Naive thymus-derived CD4-positive, alpha-beta T cell (primary cell): ENCODE results near the gene ITGA4. TPM values are rescaled to one million over a fixed set of nuclear protein-coding genes. Genes with fewer than 3 reads are reported as not detected.

Source experiments
- ATAC-seq: fragments of 150-1000 bp; cut with Tn5 transposase; 2 replicates; pipeline ENCODE4 v1.10.0; 2021; ENCODE audit warnings: mild to moderate bottlenecking, moderate library complexity
- CTCF ChIA-PET: fragments of 350-600 bp; sonication (Branson Sonifier 250); formaldehyde crosslinking; loops from one replicate; lab custom pipeline; 2021; ENCODE audit warnings: antibody characterized with exemption; lab: Charles Lee
- POLR2A ChIA-PET: fragments of 350-600 bp; sonication (Branson Sonifier 250); formaldehyde crosslinking; loops from one replicate; lab custom pipeline; 2021; ENCODE audit warnings: antibody characterized with exemption, inconsistent platforms; lab: Charles Lee
- DNase-seq, 9 donors: peaks; one replicate each; pipeline versions ENCODE4 v3.0.0 to v3.0.0-alpha.2; 2020 to 2022; ENCODE audit warnings: mixed read lengths in 1 of 9
- H3K27ac ChIP-seq: one replicate; pipeline ENCODE4 v1.7.0; 2013; ENCODE audit warnings: mild to moderate bottlenecking, low read depth, low read length, moderate library complexity
- H3K27me3 ChIP-seq, 2 donors: one replicate each; pipeline ENCODE4 v1.7.0; 2013; ENCODE audit warnings: low read length in 2 of 2, mild to moderate bottlenecking in 2 of 2, moderate library complexity in 2 of 2; ENCODE audit not compliant: control insufficient read depth in 2 of 2, insufficient read depth in 2 of 2
- H3K36me3 ChIP-seq, 3 experiments: 1 replicate in 2 of 3; 2 replicates in 1 of 3; pipeline ENCODE4 v1.7.0; 2013; ENCODE audit warnings: low read length in 3 of 3, mild to moderate bottlenecking in 3 of 3, moderate library complexity in 1 of 3; ENCODE audit not compliant: insufficient read depth in 3 of 3, control insufficient read depth in 2 of 3
- H3K4me1 ChIP-seq, 2 donors: one replicate each; pipeline ENCODE4 v1.7.0; 2013; ENCODE audit warnings: low read length in 2 of 2, mild to moderate bottlenecking in 2 of 2, moderate library complexity in 1 of 2; ENCODE audit not compliant: control insufficient read depth in 2 of 2, insufficient read depth in 2 of 2
- H3K4me3 ChIP-seq: 2 replicates; pipeline ENCODE4 v1.7.0; 2013; ENCODE audit warnings: mild to moderate bottlenecking, low read length
- H3K9me3 ChIP-seq, 3 experiments: 1 replicate in 2 of 3; 2 replicates in 1 of 3; pipeline ENCODE4 v1.7.0; 2013; ENCODE audit warnings: low read length in 3 of 3; ENCODE audit not compliant: control insufficient read depth in 2 of 3
- H3K27ac Mint-ChIP-seq, 9 donors: one replicate each; pipeline ENCODE4 v1.8.0; 2020 to 2022; ENCODE audit warnings: mixed read lengths in 9 of 9, mild to moderate bottlenecking in 8 of 9, moderate library complexity in 5 of 9, inconsistent platforms in 2 of 9
- H3K27me3 Mint-ChIP-seq, 5 donors: one replicate each; pipeline ENCODE4 v1.8.0; 2021 to 2022; ENCODE audit warnings: mixed read lengths in 5 of 5, mild to moderate bottlenecking in 1 of 5
- H3K36me3 Mint-ChIP-seq, 5 donors: one replicate each; pipeline ENCODE4 v1.8.0; 2020 to 2022; ENCODE audit warnings: mixed read lengths in 5 of 5, mild to moderate bottlenecking in 3 of 5, inconsistent platforms in 1 of 5
- H3K4me1 Mint-ChIP-seq, 7 donors: one replicate each; pipeline ENCODE4 v1.8.0; 2020 to 2022; ENCODE audit warnings: mixed read lengths in 7 of 7, mild to moderate bottlenecking in 3 of 7, inconsistent platforms in 1 of 7
- H3K4me3 Mint-ChIP-seq, 10 donors: one replicate each; pipeline ENCODE4 v1.8.0; 2020 to 2022; ENCODE audit warnings: mild to moderate bottlenecking in 10 of 10, mixed read lengths in 10 of 10, moderate library complexity in 6 of 10, inconsistent platforms in 2 of 10
- H3K9me3 Mint-ChIP-seq, 11 donors: one replicate each; pipeline ENCODE4 v1.8.0; 2020 to 2022; ENCODE audit warnings: mixed read lengths in 11 of 11, mild to moderate bottlenecking in 4 of 11, inconsistent platforms in 1 of 11, moderate library complexity in 1 of 11
- intact Hi-C, 2 donors: fragments of 100-400 bp; cut with micrococcal nuclease; formaldehyde crosslinking; loops; one replicate each; pipeline ENCODE4 v1.15.1; 2023
- polyA plus RNA-seq, 2 donors: library from polyadenylated mRNA; unstranded; fragments of 300-500 nt; fragmentation: Illumina TruSeq; gene quantifications; one replicate each; pipeline ENCODE4 v1.2.3, GENCODE V29; 2021
- total RNA-seq, 6 experiments: library from RNA in 5 of 6; stranded (reverse) in 5 of 6; gene quantifications; 1 replicate in 5 of 6; 2 replicates in 1 of 6; pipeline ENCODE4 v1.2.3 and lab custom pipeline; 2021 to 2026

ITGA4 gene
- total and polyA plus RNA-seq, 7 experiments from 2014 or later: 66.9 to 212 (median 151) TPM

DNA sequence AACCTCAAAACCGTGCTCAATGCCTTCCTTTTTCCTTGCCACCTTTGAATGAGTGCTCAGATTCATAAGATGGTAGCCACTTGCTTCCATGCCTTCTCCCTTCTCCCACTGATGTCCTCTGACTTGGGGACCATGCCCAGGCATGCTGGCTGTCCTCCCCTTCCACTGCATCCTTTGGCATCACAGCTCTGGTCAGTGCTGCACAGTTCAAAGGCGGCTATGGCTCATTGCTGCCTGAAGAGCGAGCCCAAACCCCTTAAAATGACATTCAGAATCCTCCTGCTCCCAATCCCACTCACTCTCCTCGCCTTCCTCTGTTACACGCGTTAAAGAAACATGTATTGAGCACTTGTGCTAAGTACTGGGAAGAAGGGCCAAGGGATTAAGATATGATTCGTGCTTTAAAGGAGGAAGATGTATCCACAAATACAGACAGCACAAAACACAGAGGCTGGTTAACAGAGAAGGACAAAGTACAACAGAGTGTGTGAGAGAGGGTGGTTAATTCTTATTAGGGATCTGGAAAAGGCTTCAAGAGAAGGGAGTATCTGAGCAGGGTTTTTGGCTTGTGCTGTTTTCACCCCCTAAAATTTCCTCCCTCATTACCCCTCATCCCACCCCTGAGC, 118.0 kb downstream of the ITGA4 start:
- Mint-ChIP-seq H3K4me3 (no peak overlapping the region), H3K27me3 (peaks cover 0 to 22% (median 4%) of the 10 kb centered on the region in 5 donors), H3K36me3 (no peaks in the 10 kb centered on the region), H3K9me3 (no peaks in the 10 kb centered on the region), H3K27ac (no peak overlapping the region), H3K4me1 (peaks cover 0 to 3% (median 0%) of the 10 kb centered on the region in 7 donors)
- no peak overlapping the region for H3K27ac ChIP-seq
- ChIA-PET CTCF (no interaction called here), POLR2A (no interaction called here)
- intact Hi-C loops: loop anchor here in 1 of 2 donors (10.0 kb wide), 1 partner anchor 380 kb away; no protein-coding TSS in a partner anchor
- no peaks in the 10 kb centered on the region for H3K4me1 ChIP-seq
- ATAC-seq (no peak), DNase-seq (no peak)
- peaks cover 0 to 4% of the 10 kb centered on the region in 2 donors for H3K27me3 ChIP-seq
- H3K4me3 ChIP-seq: no peak overlapping the region
- H3K9me3 ChIP-seq: no peaks in the 10 kb centered on the region
- H3K36me3 ChIP-seq: no peaks in the 10 kb centered on the region

DNA sequence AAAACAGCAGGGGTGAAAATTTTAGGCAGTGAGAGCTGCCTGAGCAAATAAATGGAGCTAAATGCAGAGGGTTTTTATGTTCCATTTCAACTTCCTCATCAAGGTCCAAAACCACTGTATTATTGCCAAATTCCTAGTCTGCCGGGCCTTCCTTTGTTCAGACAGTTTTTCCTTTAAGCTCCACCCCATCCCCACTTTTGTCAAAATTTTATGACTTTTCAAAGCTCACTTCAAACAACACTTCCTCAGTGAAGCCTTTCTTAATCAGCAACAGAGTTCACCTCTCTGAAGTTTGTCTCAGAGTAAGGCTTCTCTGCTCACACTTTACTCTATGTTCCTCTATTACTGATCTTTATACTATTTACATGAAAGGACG, 118.5 kb downstream of the ITGA4 start:
- Mint-ChIP-seq H3K4me1 (peaks cover 0 to 3% (median 0%) of the 10 kb centered on the region in 7 donors), H3K27me3 (peaks cover 0 to 22% (median 4%) of the 10 kb centered on the region in 5 donors), H3K36me3 (no peaks in the 10 kb centered on the region), H3K9me3 (no peaks in the 10 kb centered on the region), H3K4me3 (no peak overlapping the region), H3K27ac (no peak overlapping the region)
- no peak overlapping the region for H3K27ac ChIP-seq
- no peak for ATAC-seq
- no peaks in the 10 kb centered on the region for H3K36me3 ChIP-seq
- no peaks in the 10 kb centered on the region for H3K9me3 ChIP-seq
- no peak overlapping the region for H3K4me3 ChIP-seq
- no peaks in the 10 kb centered on the region for H3K4me1 ChIP-seq
- CTCF ChIA-PET: interaction anchor here (0.6 kb wide), 1 partner anchor 141 kb away, joined by 3 read pairs; no protein-coding TSS in a partner anchor
- POLR2A ChIA-PET: no interaction called here
- peaks cover 0 to 4% of the 10 kb centered on the region in 2 donors for H3K27me3 ChIP-seq
- DNase-seq: no peak
- intact Hi-C loops: loop anchor here in 1 of 2 donors (10.0 kb wide), 1 partner anchor 379 kb away; no protein-coding TSS in a partner anchor

DNA sequence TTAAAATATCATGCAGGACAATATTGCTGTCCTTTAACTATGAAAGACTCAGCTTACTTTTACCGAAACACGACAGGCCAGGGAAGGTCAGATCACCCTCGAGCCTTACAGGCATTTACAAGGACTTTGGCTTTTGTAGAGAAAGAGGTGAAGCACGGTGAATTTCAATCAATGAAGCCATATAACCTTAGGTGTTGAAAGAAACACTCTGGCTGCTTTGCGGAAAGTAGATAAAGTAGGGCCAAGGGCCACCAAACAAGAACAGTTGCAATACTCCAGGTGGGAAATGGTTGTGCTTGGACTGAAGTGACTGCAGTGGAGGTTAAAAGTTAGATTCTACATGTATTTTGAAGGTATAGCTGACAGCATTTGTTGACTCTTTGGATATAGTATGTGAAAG, 119.2 kb downstream of the ITGA4 start:
- intact Hi-C loops: loop anchor here in 1 of 2 donors (10.0 kb wide), 1 partner anchor 378 kb away; no protein-coding TSS in a partner anchor
- no peaks in the 10 kb centered on the region for H3K9me3 Mint-ChIP-seq
- no peak for ATAC-seq

DNA sequence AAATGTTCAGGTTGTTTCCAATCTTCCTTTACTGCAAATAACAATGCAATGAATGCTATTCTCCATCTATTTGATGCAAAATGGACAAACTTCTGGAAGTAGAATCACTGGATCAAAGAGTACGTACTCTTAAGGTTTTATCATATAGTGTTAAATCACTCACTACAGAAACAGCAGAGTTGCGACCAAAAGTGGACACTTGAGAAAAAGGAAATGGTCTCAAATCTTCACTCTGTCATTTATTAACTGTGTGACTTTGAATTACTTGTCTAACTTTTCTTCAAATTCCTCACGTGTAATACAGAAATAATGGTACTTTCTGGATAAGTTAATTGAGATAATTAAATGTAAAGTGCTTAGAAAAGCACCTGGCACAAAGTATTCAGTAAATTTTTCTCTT, 121.6 kb downstream of the ITGA4 start:
- Mint-ChIP-seq H3K4me1 (peaks cover 0 to 2% (median 0%) of the 10 kb centered on the region in 7 donors), H3K9me3 (no peaks in the 10 kb centered on the region), H3K36me3 (peaks cover 0 to 4% (median 0%) of the 10 kb centered on the region in 5 donors), H3K27me3 (peaks cover 5 to 13% (median 9%) of the 10 kb centered on the region in 5 donors), H3K27ac (no peak overlapping the region), H3K4me3 (no peak overlapping the region)
- Histone ChIP-seq H3K9me3 (no peaks in the 10 kb centered on the region), H3K27ac (no peak overlapping the region), H3K4me1 (no peaks in the 10 kb centered on the region), H3K36me3 (no peaks in the 10 kb centered on the region), H3K27me3 (no peaks in the 10 kb centered on the region), H3K4me3 (no peak overlapping the region)
- intact Hi-C loops: loop anchor here in 1 of 2 donors (10.0 kb wide), 1 partner anchor 376 kb away; no protein-coding TSS in a partner anchor
- no peak for DNase-seq
- ChIA-PET POLR2A (no interaction called here), CTCF (no interaction called here)
- no peak for ATAC-seq

More for the DNA sequence above, 119.2 kb downstream of the ITGA4 start:
- Mint-ChIP-seq H3K27me3 (peaks cover 0 to 22% (median 4%) of the 10 kb centered on the region in 5 donors), H3K27ac (no peak overlapping the region), H3K4me1 (peaks cover 0 to 2% (median 0%) of the 10 kb centered on the region in 7 donors), H3K4me3 (no peak overlapping the region), H3K36me3 (no peaks in the 10 kb centered on the region)
- Histone ChIP-seq H3K36me3 (no peaks in the 10 kb centered on the region), H3K27me3 (peaks cover 0 to 4% of the 10 kb centered on the region in 2 donors), H3K9me3 (no peaks in the 10 kb centered on the region), H3K4me3 (no peak overlapping the region), H3K27ac (no peak overlapping the region), H3K4me1 (no peaks in the 10 kb centered on the region)
- DNase-seq: no peak
- ChIA-PET CTCF (interaction anchor here (0.6 kb wide), 1 partner anchor 140 kb away, joined by 3 read pairs; no protein-coding TSS in a partner anchor), POLR2A (no interaction called here)

DNA sequence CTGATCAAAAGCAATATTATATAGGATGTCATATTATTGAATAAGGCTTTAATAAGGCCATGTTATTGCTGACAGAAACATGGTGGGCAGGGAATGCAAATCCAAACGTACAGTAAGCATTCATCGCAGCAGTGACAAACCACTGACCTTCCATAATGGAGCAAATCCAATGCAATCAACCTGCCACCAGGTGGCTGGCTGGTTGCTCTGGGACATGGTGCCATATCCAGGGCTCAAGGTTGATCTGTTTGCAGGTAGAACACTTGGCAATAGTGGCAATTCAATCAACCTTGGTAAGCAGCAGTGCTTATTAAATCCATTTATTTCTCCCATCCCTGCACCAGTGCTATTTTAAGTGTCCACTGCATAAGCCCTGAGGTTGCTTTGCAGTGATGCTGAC, 124.3 kb downstream of the ITGA4 start:
- H3K36me3 Mint-ChIP-seq: peaks cover 0 to 4% (median 0%) of the 10 kb centered on the region in 5 donors
- ATAC-seq: no peak
- no peak overlapping the region for H3K27ac Mint-ChIP-seq
- DNase-seq: no peak
- no peaks in the 10 kb centered on the region for H3K9me3 ChIP-seq
- H3K4me3 ChIP-seq: no peak overlapping the region
- peaks cover 4 to 12% (median 9%) of the 10 kb centered on the region in 7 donors for H3K4me1 Mint-ChIP-seq
- intact Hi-C loops: no loop called here
- ChIA-PET POLR2A (no interaction called here), CTCF (no interaction called here)
- no peaks in the 10 kb centered on the region for H3K27me3 ChIP-seq
- H3K27ac ChIP-seq: no peak overlapping the region
- no peaks in the 10 kb centered on the region for H3K9me3 Mint-ChIP-seq
- H3K4me1 ChIP-seq: peaks cover 0 to 3% of the 10 kb centered on the region in 2 donors
- peaks cover 4 to 21% (median 13%) of the 10 kb centered on the region in 5 donors for H3K27me3 Mint-ChIP-seq
- H3K4me3 Mint-ChIP-seq: no peak overlapping the region
- H3K36me3 ChIP-seq: no peaks in the 10 kb centered on the region

DNA sequence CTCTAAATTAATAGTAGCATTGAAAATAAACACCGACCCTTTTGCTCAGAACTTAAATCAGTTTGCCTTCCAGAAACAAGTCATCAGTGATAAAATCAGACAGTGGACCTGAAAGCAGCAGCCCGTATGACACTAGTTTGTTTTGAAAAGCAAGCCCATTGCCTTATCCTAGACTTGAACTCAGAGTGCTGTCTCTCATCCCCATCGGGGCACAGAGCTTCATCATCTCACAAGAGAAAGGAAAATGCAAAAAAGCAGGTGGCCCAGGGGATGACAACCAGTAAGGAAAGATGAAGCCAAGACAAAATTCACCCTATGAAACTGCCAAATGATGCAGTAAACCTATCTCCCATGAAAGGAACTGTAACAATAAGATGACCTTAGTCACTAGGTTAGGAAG, 128.5 kb downstream of the ITGA4 start:
- no peaks in the 10 kb centered on the region for H3K9me3 ChIP-seq
- Mint-ChIP-seq H3K27ac (no peak overlapping the region), H3K27me3 (peaks cover 4 to 34% (median 13%) of the 10 kb centered on the region in 5 donors), H3K4me1 (peaks cover 9 to 17% (median 14%) of the 10 kb centered on the region in 7 donors), H3K9me3 (no peaks in the 10 kb centered on the region), H3K4me3 (no peak overlapping the region), H3K36me3 (peaks cover 0 to 4% (median 0%) of the 10 kb centered on the region in 5 donors)
- CTCF ChIA-PET: no interaction called here
- no peaks in the 10 kb centered on the region for H3K36me3 ChIP-seq
- no peak for ATAC-seq
- no peak for DNase-seq
- H3K27ac ChIP-seq: no peak overlapping the region
- peaks cover 0 to 6% of the 10 kb centered on the region in 2 donors for H3K4me1 ChIP-seq
- POLR2A ChIA-PET: no interaction called here
- no peaks in the 10 kb centered on the region for H3K27me3 ChIP-seq
- intact Hi-C loops: no loop called here
- H3K4me3 ChIP-seq: no peak overlapping the region
